Activated CD8-positive, alpha-beta T cell treated with anti-CD3 and anti-CD28 coated beads for 36 hours (primary cell): ENCODE data around the gene SLC26A9. TPM values are rescaled to one million over a fixed set of nuclear protein-coding genes. Genes with fewer than 3 reads are reported as not detected.

ENCODE experiments used
- ATAC-seq: fragments of 200-7000 bp; cut with Tn5 transposase; one replicate; pipeline ENCODE4 v1.10.0; 2021; ENCODE audit warnings: mild to moderate bottlenecking, moderate library complexity
- CTCF ChIA-PET: fragments of 350-600 bp; sonication (Branson Sonifier 250); formaldehyde crosslinking; loops from one replicate; lab custom pipeline; 2021; ENCODE audit warnings: antibody characterized with exemption; lab: Charles Lee
- POLR2A ChIA-PET: fragments of 350-600 bp; sonication (Branson Sonifier 250); formaldehyde crosslinking; loops from one replicate; lab custom pipeline; 2021; ENCODE audit warnings: antibody characterized with exemption; lab: Charles Lee
- DNase-seq: peaks from one replicate; pipeline ENCODE4 v3.0.0-alpha.2; 2020
- H3K27ac Mint-ChIP-seq: one replicate; pipeline ENCODE4 v1.8.0; 2021; ENCODE audit warnings: mild to moderate bottlenecking, mixed read lengths
- H3K27me3 Mint-ChIP-seq: one replicate; pipeline ENCODE4 v1.8.0; 2021; ENCODE audit warnings: mixed read lengths
- H3K36me3 Mint-ChIP-seq: one replicate; pipeline ENCODE4 v1.8.0; 2021; ENCODE audit warnings: low read depth, mixed read lengths
- H3K4me1 Mint-ChIP-seq: one replicate; pipeline ENCODE4 v1.8.0; 2021; ENCODE audit warnings: low read depth, mixed read lengths
- H3K4me3 Mint-ChIP-seq: one replicate; pipeline ENCODE4 v1.8.0; 2021; ENCODE audit warnings: mild to moderate bottlenecking, moderate library complexity, mixed read lengths
- H3K9me3 Mint-ChIP-seq: one replicate; pipeline ENCODE4 v1.8.0; 2021; ENCODE audit warnings: mixed read lengths
- CTCF ChIP-seq: fragments of 200-600 bp; IDR thresholded peaks from one replicate; pipeline ENCODE4 v1.8.0; 2022; ENCODE audit warnings: antibody characterized with exemption, mild to moderate bottlenecking
- intact Hi-C: fragments of 100-400 bp; cut with micrococcal nuclease; formaldehyde crosslinking; loops from one replicate; pipeline ENCODE4 v1.10.0; 2022
- total RNA-seq, 2 experiments: library from RNA; stranded (reverse); gene quantifications; one replicate each; pipeline ENCODE4 v1.2.3, GENCODE V29; 2021

SLC26A9 gene
- total RNA-seq, 2 experiments from 2014 or later = not detected

- no peak overlapping the region for H3K4me3 Mint-ChIP-seq
- H3K36me3 Mint-ChIP-seq = no peaks in the 10 kb centered on the region
- CTCF ChIA-PET = interaction anchor here (0.9 kb wide), 1 partner anchor 15 kb away, joined by 3 read pairs; no protein-coding TSS in a partner anchor
Measured at GRCh38 chr1:205948039-205948438, 4.8 kb upstream of the SLC26A9 start.

GRCh38 chr1:205947024-205947423 lies 3.8 kb upstream of the SLC26A9 start:
- Mint-ChIP-seq H3K36me3 (no peaks in the 10 kb centered on the region), H3K27me3 (peaks cover 1% of the 10 kb centered on the region), H3K4me1 (no peaks in the 10 kb centered on the region), H3K4me3 (no peak overlapping the region), H3K9me3 (no peaks in the 10 kb centered on the region), H3K27ac (no peak overlapping the region)
- no peak for TF ChIP-seq CTCF
- ChIA-PET POLR2A (no interaction called here), CTCF (interaction anchor here (0.6 to 5.6 kb wide), 3 partner anchors 27 to 30 kb away, joined by 3 to 26 read pairs (median 3); no protein-coding TSS in a partner anchor)
- ATAC-seq (no peak), DNase-seq (no peak)
- intact Hi-C loops = no loop called here

More at GRCh38 chr1:205948039-205948438, 4.8 kb upstream of the SLC26A9 start:
- intact Hi-C loops = no loop called here
- Mint-ChIP-seq H3K27ac (no peak overlapping the region), H3K4me1 (no peaks in the 10 kb centered on the region), H3K9me3 (no peaks in the 10 kb centered on the region), H3K27me3 (peaks cover 1% of the 10 kb centered on the region)
- POLR2A ChIA-PET = no interaction called here
- ATAC-seq = no peak
- no peak for TF ChIP-seq CTCF
- no peak for DNase-seq

GRCh38 chr1:205945069-205945468 lies 1.8 kb upstream of the SLC26A9 start:
- Mint-ChIP-seq H3K27ac (no peak overlapping the region), H3K9me3 (no peaks in the 10 kb centered on the region), H3K4me1 (no peaks in the 10 kb centered on the region), H3K27me3 (peaks cover 1% of the 10 kb centered on the region), H3K36me3 (no peaks in the 10 kb centered on the region), H3K4me3 (no peak overlapping the region)
- ATAC-seq (no peak), DNase-seq (no peak)
- CTCF ChIA-PET = interaction anchor here (5.6 kb wide), 1 partner anchor 32 kb away, joined by 26 read pairs; no protein-coding TSS in a partner anchor
- intact Hi-C loops = no loop called here
- POLR2A ChIA-PET = no interaction called here
- TF ChIP-seq CTCF = no peak

- POLR2A ChIA-PET = no interaction called here
- H3K4me3 Mint-ChIP-seq = no peak overlapping the region
- H3K36me3 Mint-ChIP-seq = no peaks in the 10 kb centered on the region
- peaks cover 3% of the 10 kb centered on the region for H3K27me3 Mint-ChIP-seq
- CTCF ChIA-PET = interaction anchor here (5.6 kb wide), 1 partner anchor 32 kb away, joined by 26 read pairs; no protein-coding TSS in a partner anchor
- no peak for DNase-seq
- H3K9me3 Mint-ChIP-seq = no peaks in the 10 kb centered on the region
- intact Hi-C loops = no loop called here
- no peak overlapping the region for H3K27ac Mint-ChIP-seq
- ATAC-seq = no peak
- TF ChIP-seq CTCF = no peak
- H3K4me1 Mint-ChIP-seq = no peaks in the 10 kb centered on the region
Measured at GRCh38 chr1:205944525-205944924, 1.3 kb upstream of the SLC26A9 start.

GRCh38 chr1:205942631-205943159 lies 561 bp downstream of the SLC26A9 start:
- ChIA-PET POLR2A (interaction anchor here (1.3 to 1.4 kb wide), 2 partner anchors 10 to 19 kb away, joined by 3 to 4 read pairs; no protein-coding TSS in a partner anchor), CTCF (interaction anchor here (1.1 to 5.6 kb wide), 2 partner anchors 24 to 34 kb away, joined by 5 to 26 read pairs; no protein-coding TSS in a partner anchor)
- DNase-seq = no peak
- peaks cover 12% of the 10 kb centered on the region for H3K27me3 Mint-ChIP-seq
- no peaks in the 10 kb centered on the region for H3K36me3 Mint-ChIP-seq
- no peaks in the 10 kb centered on the region for H3K4me1 Mint-ChIP-seq
- no peak for ATAC-seq
- no peak overlapping the region for H3K27ac Mint-ChIP-seq
- no peaks in the 10 kb centered on the region for H3K9me3 Mint-ChIP-seq
- no peak overlapping the region for H3K4me3 Mint-ChIP-seq
- no peak for TF ChIP-seq CTCF
- intact Hi-C loops = no loop called here
